HG03175 (cell line): Measurements from ENCODE around the gene UFM1.
"Not testable (repeated sequence)": the region's sequence is repeated elsewhere in the genome, so short reads cannot be mapped to it uniquely, and the experiment has no call there.

Source experiments
- ATAC-seq: cut with Tn5 transposase; IDR thresholded peaks from one replicate; pipeline ENCODE4 v1.9.1; 2021; ENCODE audit warnings: mild to moderate bottlenecking, moderate library complexity; ENCODE audit not compliant: unreplicated experiment

UFM1 gene

DNA sequence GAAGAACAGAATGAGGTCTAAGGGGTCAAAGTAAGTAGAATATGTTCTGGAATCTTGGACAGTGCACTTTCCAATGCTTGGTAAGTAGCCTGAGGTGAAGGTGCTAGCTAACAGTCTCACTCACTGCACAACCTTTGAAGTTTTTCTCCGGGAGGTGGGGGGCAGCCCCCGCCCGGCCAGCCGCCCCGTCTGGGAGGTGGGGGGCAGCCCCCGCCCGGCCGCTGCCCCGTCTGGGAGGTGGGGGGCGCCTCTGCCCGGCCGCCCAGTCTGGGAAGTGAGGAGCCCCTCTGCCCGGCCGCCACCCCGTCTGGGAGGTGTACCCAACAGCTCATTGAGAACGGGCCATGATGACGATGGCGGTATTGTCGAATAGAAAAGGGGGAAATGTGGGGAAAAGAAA is 14.1 kb downstream of the UFM1 start:
- ATAC-seq, result not testable (repeated sequence)

DNA sequence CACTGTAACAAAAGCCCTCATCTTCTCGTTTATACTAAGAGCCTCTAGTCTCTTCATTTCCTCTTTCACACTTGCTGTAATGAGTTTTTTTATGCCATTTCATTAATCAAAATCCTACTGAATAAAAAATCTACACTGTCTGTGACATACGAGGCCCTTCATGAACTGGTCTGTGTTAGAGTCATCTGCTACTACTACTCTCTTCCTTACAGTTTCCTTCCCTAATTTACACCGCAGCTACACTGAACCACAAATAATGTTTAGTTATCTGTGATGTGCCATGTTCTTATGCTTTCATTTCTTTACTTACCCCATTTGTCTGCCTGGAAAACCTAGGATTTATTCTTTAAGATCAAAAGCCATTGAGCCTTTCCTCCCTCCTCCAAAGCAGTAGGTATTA is 16.0 kb downstream of the UFM1 start:
- ATAC-seq, result no peak

DNA sequence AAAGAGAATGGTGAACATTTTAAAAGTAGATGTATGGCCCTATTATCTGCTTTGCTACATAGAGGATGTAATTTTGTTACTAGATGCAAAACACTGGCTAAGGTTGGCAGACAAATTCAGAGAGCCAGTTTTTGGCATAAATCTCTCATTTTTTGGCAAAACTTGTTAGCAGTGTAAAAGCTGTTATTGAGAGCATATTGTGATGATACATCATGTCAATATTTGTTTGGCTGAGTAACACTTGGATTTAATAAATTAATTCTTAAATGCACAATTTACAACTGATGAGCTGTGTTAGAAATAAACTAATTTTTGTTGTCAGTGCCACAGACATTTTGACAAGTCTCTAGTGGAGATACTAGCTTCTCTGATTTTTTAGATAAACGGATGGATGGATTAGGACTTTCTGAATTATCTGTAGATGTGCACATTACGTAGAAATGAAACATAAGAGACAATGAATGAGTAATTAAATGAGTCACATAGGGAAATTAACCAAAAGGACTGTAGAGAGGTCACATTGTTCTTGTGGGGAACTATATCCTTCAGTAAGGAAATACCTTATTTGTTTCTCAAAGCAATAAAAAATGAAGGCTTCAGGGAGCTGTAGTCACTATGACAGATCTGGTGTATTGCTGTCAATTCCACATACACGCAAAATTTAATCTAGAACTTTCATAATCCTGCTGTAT is 17.4 kb downstream of the UFM1 start:
- no peak for ATAC-seq

DNA sequence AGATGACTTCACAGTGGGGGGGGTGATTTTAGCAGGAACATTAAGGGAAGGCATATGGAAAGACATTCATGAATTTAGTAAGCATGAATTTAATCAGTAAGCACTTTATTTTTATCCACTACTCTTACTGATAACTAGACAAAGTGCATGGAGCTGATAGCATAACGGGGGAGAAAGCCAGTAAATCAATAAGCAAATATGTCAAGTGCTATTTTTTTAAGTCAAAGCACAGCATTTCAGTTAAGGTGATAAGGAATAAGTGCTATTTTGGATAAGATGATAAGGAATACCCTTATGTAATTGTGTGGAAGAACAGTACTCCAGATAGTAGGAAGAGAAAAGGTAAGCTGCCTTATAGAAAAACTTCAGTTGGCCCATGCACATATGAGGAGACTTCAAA is 19.4 kb downstream of the UFM1 start:
- no peak for ATAC-seq

DNA sequence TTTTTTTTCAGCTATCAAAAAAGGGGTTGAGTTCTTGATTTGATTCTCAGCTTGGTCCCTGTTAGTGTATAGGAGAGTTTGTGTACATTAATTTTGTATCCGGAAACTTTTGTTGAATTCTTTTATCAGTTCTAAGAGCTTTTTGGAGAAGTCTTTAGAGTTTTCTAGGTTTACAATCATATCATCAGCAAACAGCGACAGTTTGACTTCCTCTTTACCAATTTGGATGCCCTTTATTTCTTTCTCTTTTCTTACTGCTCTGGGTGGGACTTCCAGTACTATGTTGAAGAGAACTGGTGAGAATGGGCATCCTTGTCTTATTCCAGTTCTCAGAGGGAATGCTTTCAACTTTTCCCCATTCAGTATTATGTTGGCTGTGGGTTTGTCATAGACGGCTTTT is 20.4 kb downstream of the UFM1 start:
- not testable (repeated sequence) for ATAC-seq

DNA sequence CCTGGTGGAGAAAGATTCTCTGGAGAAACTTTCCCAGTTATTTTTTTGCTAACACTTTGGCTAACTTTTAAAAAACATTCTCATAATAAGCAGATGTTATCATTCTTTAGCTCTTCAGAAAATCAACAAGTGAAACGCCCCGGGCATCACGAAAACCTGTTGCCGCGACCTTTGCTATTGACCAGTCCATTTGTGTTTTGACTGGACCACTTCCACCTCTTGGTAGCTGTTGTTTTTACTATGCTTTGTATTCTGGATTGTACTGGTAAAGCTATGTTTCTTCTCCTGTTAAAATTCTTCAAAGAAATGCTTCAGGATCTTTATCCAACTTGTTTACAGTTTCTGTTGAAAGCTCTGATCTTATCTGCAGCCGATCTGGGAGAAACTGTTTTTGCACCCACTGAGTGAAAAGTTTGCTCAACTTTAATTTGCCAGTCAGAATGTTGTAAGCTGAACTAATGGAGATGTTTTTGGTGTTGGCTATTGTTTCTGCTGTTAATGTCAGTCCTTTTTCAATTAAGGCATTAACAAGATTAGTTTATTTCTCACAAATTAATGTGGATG is 23.3 kb downstream of the UFM1 start:
- no peak for ATAC-seq

DNA sequence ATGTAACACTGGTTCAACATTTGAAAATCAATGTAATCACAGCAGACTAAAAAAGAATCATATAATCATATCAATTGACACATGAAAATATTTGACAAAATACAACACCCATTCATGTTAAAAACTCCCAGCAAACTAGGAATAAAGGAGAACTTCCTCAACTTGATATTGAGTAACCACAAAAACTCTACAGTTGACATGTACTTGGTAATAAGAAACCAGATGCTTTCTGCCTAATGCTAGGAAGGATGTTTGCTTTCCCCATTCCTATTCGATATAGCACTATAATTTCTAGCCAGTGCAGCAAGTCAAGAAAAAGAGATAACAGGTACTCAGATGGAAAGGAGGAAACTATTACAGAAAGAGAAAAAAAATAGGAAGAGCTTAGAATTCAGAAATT is 26.9 kb downstream of the UFM1 start:
- ATAC-seq, result no peak

DNA sequence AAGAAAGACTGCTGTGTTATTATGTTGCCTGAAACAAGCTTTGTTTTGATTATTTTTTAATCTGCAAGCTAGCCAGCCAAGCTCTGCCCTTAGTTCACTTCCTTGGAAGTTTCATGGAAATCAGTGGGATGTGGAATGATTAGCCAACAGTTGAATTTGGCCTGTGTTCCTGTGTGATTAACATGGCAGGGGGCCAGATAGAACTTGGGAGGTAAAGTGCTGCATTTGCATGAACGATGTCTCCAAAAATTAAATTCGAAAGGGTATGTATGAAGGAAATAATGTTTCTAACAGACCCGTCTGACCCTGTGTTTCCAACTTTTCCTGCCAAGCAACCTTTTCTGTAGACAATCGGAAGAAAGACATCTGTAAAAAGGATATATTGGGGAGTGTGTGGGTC is 32.2 kb downstream of the UFM1 start:
- ATAC-seq, result no peak

DNA sequence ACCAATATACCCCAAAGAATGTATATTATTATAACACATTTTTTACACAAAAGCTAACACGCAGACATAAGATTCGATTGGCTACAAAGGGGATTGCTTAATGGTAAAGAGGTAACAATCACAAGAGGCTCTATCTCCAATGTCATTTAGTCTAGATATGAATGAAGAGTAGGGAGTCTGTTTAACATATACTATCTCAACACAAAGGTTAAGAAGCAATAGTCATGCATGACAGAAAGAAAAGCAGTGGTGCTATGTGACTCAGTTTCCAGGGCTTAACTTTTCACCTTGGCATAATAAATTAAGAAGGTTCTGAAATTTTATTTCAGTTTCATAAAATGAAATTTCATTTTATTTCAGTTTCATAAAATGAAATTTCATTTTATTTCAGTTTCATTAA is 33.3 kb downstream of the UFM1 start:
- ATAC-seq, result no peak

DNA sequence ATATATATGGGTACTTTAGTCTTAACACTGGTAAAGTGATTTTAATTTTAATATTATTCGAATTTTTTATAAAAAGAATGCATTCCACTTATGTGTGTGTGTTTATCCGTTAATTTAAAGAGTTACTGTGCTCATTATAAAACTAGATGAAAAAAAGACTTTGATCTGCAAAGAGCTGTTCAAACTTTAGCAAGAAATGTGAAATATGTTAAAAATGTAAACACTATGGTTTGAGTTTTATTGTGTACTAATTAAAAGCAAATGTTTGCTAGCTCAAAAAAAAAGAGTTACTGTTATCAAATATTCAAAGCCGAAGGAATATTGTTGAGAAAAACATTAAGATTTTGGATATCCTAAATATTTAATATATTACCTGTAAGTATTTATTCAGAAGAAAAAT is 34.5 kb downstream of the UFM1 start:
- ATAC-seq, result no peak

DNA sequence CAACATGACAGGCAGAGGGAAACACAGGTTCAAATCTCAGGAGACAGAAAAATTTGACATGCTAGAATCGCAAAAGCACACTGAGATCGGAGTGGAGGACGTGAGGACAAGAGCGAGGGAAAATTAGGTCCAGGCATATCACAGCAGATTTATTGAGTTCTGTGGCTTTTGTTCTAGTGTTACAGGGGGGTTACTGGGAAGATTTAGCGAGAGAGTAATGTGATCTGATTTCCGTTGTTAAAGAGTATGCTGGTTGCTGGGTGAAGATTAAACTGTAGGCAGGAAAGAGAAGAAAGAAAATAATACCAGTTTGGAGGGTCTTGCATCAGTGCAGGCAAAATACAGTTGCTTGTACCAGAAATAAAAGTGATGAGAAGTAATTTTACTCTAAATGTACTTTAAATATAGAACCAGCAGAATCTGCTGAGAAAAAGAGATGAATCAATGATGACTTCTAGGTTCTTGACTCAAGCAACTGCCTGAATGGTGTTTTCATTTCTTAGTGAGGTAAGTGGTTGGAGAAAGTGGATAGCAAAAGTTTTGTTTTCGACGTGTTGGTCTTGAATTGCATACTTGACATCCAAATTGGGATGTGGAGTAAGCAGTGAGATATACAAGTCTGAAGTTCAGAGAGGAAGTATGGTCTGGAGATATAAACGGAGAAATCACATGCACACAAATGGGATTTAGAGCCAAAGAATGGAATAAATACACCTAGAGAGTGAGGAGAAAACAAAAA is 35.7 kb downstream of the UFM1 start:
- ATAC-seq, result no peak

DNA sequence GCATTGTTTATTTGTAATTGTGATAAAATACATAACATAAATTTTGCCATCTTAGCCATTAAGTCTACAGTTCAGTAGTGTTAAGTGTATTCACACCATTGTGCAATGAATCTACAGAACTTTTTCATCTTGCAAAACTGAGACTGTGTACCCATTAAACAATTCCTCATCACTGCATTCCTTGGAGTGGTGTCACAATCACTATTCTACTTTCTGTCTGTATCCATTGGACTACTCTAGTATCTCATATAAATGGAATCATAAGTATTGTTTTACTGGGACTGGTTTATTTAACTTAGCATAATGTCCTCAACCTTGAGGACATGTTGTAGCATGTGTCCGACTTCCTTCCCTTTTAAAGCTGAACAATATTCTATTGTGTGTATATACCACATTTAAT is 36.8 kb downstream of the UFM1 start:
- ATAC-seq, result no peak

DNA sequence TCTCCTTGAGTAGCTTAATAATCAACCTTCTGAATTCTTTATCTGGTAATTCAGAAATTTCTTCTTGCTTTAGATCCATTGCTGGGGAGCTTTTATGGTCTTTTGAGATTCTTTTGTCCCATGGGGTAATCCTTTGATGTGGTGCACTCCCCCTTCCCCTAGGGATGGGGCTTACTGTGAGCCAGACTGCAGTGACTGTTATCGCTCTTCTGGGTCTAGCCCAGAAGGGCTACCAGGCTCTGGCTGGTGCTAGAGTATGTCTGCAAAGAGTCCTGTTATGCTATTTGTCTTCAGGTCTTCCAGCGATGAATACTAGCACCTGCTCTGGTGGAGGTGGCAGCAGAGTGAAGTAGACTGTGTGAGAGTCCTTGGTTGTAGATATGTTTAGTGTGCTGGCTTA is 41.7 kb downstream of the UFM1 start:
- ATAC-seq, result no peak

DNA sequence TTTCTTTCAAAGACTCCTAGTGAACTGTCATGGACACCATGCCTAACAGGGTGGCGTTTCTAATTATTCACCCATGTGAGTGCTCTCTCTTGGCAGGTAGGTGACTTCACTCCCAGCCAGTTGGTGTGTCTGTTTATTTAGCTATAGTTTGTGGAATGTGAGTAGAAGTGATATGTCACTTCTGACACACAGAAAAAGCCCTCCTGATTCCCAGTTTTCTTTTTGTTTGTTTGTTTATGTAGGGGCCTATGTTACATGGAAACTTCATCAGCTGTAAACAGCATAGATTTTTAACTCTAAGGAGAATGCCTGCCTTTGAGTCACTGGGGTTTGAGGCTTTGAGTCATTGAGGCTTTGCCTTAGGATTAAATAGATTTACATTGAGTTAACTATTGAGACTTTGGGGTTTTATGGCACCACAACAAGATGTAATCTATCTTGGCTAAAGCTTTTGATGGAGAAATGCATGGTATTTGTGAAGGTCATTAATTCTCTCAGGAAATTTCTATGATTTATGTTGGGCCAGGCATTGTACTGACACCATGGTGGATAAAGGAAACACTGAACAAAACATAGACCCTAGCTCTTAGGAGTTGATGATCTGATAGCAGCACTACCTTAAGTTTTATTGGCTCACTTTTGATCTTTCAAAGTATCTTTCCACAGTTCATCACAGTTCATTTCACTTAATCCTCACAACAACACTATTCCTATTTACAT is 45.3 kb downstream of the UFM1 start:
- no peak for ATAC-seq

DNA sequence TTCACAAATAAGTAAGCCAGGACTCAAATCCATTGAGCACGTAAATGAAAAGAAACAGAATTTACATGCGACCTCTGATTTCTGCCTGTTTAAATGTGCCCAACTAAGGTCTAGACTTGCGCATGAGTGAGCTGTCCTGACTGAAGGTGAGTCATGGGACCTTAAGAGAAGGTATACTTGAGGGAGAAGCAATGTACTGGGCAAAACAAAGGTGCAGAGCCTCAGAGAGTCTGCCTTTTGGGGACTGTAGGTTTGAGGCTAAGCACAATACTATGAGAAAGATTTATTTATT is 45.8 kb downstream of the UFM1 start:
- ATAC-seq, result no peak

DNA sequence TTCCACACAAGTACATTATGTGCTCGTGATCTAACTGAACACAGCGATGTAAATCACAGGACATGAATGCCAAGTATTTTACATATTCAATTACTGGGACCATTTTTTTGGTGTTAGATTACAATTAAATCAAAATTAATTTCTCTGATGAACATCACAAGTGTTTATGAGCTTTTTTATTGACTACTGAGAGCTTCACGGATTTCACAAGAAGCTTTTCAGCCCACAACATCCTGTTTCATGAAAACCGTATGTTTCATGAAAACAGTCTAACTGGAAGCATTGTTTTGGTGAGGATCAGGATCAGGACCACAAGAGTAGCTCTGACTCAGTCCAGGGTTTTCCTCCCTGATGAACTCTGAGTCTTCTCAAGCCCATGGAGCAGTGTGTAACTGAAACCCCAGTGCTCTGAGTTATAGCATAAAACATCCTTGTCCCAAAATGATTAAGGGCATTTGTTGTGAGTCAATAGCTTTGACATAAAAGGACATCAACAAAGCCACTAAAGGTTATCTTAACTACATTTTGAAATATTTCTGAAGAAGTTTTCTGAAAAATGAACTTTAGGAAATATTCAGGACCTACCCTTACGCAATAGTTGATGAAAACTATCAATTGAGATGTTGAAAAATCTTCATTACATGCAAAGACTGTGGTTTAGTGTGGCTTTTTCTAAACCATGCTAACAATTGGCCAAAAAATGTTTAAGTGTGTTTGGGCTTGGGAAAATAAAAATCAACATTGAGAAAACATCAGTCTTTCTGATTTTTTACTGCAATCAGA is 49.3 kb downstream of the UFM1 start:
- no peak for ATAC-seq

DNA sequence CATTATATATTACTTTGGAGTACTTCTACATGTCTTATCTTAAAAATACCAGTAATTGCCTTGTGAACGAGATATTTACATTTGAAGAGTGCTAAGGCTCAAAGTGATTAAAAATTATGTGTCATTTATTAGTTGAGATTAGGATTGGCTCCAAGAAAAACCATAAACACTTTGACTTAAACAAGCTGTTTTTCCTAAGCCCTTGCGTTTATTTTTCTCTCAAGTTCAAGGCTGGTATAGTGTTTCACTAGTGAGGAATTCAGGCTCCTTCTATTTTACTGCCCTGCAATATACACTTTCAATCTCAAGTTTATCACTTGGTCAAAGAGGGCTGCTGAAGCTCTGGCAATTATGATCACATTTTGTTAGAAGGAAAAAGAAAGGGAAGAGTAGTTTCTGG is 49.9 kb downstream of the UFM1 start:
- no peak for ATAC-seq

DNA sequence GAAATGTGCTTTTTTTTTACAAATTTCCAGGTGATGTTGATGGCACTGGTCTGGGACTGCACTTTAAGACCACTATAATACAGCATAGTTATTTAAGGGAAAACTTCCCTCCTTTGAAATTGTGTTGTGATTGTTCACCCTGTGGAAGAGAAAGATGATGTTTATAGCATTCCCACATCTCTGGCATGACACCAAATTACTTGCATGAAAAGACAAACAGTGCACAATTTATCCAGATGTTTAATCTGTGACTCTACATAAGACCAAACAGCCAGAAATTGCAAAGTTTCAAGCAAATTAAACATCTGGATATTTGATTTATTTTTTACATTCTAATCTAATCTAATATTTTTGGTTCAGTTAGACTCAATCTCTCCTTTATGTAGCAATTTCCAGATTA is 51.6 kb downstream of the UFM1 start:
- ATAC-seq, result no peak

DNA sequence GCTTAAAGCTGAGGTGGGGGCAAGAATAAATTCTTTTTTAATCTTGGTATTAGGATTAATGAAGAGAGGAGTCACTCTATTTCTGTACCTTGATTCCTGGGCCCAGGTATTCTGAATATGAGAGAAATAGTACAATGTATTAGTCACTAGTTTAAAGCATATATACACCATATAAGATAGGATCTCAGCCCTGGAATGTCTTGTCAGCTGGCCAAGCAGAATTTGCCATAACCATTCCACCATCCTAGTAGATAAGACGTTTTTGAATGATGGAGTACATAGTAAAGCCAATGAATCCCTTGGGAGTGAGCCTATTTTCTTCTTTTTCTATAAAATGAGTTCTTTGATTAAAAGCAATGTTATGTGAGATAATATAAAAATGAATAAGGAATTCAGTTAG is 55.6 kb downstream of the UFM1 start:
- no peak for ATAC-seq

DNA sequence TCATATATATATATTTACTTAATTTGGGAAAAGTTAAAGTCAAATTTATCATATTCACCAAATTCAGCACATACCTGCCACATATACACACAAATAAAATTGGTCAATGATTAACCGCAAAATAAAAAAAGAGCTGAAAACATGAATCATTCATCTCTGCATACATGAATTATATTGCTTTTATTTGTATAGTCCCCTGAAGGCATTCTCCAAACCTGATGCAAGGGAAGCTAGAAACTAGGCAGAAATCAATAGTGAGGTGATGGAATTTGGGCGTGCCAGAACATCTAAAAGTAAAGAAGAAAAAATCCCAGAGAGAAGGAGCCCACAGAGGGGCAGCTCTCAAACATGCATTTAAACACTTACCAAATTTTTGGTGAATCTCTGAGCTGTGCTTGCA is 60.1 kb downstream of the UFM1 start:
- no peak for ATAC-seq

DNA sequence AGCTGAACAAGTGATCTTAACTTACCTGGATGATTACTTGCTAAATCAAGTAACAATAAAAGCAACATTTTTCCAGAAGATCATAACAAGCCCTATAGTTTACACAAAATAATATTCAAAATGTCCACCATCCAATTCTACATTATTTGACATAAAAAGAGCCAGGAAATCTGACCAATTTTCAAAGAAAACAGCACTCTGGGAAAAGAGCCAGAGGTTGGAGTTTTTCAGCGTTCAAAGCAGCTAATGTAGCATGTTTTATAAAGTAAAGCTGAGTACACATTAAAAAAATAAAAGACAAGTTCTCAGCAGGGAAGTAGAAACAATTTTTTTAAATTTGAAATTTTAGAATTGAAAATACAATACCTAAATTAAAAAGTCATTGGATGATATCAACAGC is 62.6 kb downstream of the UFM1 start:
- no peak for ATAC-seq
